ENCODE results near the gene COMMD6.

- no peak for TF ChIP-seq CTCF (IDR thresholded peaks at IDR 0.05; ENCODE audit: low read length)
- TF ChIP-seq EZH2phosphoT487 (IDR thresholded peaks at IDR 0.05; ENCODE audit: low read length): no peak
Measured at GRCh38 chr13:75530549-75530961, 7.1 kb downstream of the COMMD6 start.

All from MM.1S (cell line).